Femur (tissue), 1 donor: Measurements from ENCODE around the gene TSPAN12.
A peak's percentile ranks its signal among the peaks of the same experiment; 100 is the strongest.

Experiments
- DNase-seq: peaks from one replicate; pipeline ENCODE4 v3.0.0-alpha.2; 2017

TSPAN12 gene

DNA sequence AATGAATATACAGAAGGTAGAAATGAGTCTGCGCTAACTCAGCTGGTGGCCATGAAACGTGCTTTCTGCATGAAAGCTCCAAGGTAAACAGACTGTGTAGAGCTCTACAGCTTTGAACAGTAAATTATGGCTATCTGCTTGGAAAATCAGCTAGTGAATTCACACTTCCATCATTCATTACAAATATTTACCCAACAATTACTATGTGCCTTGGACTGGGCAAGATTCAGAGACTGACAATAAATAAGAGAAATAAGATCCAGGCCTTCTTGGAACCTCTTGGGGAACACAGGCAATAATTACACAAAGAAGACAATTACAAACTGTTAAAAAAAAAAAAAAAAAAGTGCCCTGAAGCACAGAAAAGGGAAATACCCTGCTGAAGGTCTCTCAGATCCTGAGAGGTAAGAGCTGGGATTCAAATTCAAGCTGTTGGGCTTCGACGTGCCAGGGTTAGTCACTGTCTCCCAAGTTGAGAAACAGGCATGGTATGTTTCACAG is 15.8 kb downstream of the TSPAN12 start:
- DNase-seq, result no peak

DNA sequence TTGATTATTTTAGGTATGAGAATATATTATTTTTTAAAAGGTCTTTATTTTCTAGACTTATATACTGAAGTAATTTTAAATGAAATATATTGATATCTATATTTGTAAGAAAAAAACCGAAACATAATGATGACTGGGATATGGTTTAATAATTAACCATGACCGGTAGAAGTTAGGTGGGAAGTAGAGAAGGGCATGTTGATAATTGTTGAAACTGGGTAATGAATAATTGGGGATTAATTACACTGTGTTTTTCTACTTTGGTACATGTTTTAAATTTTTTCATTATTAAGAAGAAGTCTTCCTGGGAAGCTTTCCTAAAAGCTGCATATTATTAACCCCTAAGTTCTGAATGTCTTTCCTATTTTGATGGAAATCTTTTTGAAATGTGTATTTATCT is 16.3 kb downstream of the TSPAN12 start:
- DNase-seq, result no peak

DNA sequence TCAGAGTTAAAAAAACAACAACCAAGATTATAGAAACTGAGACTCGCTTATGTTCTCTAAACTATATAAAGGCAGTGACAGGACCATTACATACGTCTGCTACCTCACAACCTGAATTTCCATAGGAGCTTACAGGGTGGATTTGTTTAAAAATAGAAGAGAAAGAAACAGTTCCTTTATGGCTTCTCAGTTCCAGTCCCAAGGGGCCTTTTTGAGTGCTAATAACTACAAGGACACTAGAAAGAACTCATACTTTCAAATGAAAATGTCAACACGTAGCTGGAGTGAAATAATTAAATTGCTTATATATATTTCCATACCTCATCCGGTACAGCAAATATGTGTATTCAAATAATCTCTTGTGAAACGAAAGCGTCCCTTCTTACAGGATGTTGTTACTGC is 19.7 kb downstream of the TSPAN12 start:
- DNase-seq, result no peak

DNA sequence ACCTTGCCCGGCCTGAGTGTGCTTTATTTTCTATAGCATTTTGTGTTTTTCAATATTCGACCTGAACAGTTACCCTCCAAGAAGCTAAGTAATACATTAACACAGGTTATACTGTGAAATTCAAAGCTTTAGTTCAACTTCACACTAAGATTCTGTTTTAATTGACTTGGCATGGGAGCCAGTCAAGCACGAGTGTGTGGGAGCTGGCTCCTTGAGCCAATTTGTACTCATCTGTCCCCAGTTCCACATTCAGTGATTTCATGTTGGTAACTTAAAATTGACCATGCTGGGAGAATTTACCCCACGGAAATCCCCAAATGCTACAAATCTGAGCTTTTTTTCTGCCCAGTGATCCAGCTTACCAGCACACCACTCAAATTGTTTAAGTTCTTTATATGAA is 20.3 kb downstream of the TSPAN12 start:
- no peak for DNase-seq

DNA sequence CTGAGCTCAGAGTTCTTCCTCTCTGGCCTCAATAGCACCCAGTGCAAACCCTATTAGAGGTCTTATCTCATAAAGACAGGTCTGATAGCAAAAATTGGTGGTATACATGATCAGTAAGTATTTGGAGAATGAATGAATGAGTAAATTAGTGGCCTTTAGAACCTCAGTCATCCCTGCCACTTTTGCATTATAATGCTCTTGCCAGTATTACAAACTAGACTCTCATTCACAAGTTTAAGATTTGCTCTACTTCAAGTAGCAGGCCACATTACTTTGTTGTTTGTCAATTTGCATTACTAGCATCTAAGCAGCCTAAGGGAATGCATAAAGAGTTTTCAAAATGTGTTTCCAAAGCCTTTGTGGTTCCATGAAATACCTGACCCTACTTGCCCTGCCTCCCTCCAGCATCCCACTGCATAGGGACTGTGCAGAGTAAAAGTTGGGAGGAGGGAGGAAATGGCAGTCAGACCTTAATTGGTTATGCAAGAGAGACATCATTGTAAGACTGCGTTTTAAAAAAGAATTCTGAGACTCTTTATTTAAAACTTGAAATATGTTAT is 21.3 kb downstream of the TSPAN12 start:
- no peak for DNase-seq

DNA sequence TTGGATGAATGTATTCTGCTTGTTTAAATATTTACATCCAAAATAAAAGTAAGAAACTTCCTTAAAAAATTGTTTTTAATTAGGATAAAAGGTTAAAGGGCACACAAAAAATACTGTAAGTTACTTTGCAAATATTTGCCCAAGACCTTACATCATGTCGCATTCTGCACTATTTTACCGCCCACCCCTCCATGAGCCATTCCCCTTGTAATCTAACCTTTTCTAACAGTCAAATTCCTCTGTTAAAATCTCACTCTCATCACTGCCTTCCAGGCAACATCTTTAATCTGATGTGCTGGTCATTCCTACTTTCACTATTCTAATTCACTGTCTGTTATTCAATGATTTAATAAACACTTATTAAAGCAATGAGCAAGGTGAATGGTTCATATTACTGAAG is 23.2 kb downstream of the TSPAN12 start:
- no peak for DNase-seq

DNA sequence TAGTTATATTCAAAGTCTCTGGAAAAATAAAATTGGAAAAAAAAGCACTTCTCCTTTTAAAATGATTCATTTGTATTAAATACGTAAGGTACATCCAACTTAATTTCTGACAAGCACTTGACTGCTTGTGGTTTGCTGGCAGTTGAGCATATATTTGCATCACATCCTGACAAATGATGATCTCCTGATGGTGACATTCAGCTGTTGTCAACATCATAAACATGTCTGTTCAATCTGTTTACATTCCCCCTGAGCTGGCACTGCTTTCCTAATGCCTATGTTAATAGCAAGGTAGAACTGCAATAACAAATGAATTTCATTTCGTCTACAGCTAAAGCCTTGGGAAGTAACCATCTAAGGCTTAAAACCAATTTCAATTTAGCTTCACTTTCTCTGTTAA is 24.4 kb downstream of the TSPAN12 start:
- DNase-seq, result no peak

DNA sequence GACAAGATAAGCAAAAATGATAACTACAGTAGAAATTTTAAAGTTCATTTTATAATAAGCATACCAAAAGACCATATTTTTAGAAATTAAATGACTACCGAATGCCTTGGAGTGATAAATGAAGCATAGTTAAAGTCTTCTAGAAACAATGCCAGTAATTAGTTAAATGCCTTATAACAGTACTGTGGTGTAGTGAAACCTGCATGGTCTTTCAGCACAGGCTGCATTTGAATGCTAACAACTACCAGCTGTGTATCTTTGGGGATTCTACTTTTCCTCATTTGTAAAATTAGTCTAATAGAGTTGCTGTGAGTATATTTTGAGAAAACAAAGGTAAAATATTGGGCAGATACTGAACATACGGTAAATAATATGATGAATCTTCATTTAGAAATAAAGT is 25.1 kb downstream of the TSPAN12 start:
- DNase-seq, result no peak

DNA sequence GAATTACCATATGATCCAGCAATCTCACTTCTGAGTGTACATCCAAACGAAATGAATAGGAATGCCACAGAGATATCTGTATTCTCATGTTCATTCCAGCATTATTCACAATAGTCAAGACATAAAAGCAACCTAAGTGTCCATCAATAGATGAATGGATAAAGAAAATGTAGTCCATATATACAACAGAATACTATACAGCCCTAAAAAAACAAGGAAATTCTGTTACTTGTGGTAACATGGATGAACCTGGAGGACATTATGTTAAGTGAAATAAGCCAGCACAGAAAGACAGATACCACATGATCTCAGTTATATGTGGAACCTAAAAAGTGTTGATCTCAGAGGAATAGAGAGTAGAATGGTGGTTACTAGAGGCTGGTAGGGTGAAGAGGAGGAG is 26.7 kb downstream of the TSPAN12 start:
- DNase-seq, result no peak

DNA sequence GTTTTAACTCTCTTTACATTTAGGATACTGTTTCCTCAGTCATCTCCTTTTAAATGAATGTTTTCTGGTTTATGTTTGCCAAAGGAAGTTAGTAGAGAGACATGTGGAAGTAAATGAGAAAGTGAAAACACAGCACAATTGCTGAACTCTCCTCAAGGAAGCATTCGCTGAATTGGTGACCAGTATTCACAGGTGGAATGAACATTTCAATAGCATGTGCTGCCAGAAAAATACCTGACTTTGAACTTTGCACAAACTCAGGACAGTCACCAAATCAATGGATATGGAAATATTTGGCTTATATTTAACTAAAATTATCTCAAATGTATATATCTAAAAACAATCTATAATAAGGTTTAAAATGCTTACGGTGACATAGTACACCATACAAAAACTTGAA is 28.5 kb downstream of the TSPAN12 start:
- DNase-seq, result no peak

DNA sequence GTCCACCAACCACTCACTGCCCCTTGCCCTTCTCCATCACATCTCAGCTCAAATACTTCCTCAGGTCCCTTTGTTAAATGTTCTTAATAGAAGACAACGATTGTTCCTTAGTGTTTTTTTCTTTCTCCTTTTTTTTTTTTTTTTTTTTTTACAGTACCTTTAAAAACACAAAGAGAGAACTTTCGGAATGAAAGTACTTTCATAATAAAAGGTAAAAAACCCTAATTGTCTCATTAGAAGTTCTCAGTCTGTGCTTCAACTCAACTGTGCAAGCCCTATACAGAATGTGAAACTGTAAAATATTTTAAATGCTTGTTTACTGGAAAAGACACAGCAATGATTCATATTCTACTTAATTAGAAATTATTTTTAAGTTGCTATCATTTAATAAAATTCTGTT is 29.4 kb downstream of the TSPAN12 start:
- no peak for DNase-seq

DNA sequence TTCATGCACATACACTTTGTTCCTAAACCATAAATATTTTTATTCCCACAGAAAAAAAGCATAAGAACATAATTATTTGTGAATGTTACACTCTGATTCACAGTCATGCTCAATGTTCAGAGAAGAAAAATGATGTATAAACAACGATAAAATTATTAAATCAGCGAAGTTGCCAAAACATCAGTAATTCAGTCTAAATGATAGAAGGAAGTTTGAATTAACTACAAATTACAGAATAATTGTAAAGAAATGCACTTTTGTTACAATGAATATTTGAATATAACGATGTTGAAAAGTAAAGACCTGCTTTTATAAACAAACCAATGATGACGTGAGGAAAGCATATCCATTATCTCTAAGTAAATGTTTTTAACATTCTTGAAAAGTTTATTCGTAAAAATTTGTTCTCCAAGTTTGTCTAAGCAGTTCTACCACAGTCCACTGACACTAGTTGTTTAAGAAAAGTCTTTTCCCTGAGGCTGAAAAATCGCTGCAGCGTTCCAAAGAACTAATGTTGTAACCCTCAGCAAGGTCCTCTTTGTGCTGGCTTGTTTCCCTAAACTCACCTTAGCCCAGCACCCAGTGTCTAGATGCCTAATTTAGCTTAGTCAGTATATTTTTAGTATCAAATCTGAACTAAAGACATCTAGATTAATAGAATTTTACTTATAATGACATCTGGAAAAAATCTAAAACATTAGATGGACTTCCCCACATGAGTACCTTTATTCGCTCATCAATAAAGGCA is 30.4 kb downstream of the TSPAN12 start:
- DNase-seq, result no peak

DNA sequence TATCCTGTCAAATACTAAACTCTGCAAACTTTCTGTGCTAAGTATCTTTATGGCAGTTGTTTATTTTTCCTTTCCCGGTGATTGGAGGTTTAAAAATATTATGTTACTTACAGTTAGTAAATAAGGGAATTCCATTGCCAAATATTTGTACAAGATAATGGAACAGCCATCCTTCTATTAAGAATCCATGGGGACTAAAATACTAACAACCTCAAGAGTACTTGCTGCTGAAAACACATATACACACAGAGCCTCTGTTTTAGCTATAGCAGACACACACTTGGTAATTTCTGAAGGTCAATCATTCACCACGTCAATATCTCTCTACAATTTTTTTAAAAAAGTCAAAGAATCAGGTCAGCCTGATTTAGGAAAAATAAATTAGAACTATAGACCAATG is 32.4 kb downstream of the TSPAN12 start:
- DNase-seq, result no peak

DNA sequence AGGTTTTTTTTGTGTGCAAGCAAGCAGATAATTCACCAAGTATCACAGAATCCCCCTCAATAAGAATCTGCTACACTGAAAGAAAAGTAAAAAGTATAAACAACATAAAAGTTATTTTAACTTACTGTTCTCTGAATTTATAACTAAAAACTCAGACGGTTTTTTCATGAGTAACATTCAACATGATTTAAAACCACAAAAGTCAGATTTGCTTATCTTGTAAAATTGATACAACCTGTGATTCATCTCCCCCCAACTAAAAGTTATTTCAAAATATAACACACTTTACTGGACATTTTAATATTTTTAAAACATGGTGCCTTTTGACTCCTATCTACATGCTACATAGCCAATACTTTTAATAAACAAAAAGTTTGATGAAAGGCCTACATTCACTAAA is 32.8 kb downstream of the TSPAN12 start:
- DNase-seq, result no peak

DNA sequence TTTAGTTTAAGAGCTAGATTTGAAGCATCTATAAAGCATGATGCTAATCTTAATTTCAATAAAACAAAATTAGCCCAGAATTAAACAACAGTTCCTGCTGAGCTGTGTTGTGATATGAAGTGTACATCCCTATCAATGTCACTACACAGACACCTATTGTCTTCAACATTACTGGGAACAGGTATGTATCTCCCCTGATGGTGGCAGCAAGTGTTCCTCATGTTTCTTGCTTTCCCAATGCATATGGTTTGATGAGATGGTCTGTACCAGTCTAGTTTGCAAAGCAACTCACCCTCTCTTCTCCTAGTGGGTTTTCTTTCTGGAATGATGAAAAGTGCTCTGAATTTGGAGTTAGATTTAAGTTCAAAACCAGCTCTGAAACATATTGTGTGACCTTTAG is 38.1 kb downstream of the TSPAN12 start:
- DNase-seq, result no peak

DNA sequence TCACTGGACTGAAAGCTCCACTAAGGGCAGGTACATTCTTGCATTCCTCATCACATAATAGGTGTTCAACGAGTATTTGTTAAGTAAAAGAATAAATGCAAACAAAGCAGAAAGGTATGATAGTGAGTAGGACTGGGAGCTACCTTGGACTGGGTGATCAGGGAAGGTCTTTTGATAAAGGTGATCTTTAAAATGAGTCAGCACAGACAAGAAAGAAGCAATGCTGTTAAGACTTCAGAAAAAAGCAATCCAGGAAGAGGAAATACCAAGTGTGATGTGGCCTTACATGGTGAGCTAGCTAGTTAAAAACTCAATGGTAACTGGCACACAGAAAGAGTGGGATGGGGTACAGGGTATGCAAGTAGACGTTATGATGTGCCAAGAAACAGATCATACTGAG is 40.1 kb downstream of the TSPAN12 start:
- no peak for DNase-seq

DNA sequence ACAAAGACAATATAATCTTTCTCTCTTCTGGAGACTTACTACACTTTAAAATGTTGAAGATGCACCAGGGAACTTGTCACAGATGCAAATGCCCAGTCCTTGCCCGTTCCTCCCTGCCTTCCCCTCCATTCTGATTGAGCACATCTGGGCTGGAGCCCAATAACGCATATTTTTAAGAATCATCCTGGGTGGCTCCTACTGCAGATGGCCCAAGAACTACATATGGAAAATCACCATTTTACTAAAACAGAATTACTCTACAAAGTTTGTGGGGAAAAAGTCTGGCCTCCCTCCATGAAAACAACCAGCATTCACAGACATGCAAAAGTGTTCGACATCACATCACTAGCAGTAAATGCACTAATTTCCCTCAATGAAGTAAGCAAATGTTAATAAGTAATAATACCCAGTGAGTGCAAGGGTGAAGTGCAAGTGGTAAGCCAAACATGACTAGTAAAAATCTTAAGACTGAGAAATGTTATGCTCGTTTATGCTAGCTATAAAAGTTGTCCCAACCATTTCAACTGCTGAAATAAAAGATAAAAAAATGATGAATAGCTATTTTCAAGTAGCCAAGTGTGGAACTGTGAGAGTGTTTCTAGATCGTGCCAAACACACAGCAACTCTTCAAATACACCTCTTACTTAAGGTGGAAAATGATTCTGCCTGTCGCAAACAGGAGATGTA is 43.5 kb downstream of the TSPAN12 start:
- no peak for DNase-seq

DNA sequence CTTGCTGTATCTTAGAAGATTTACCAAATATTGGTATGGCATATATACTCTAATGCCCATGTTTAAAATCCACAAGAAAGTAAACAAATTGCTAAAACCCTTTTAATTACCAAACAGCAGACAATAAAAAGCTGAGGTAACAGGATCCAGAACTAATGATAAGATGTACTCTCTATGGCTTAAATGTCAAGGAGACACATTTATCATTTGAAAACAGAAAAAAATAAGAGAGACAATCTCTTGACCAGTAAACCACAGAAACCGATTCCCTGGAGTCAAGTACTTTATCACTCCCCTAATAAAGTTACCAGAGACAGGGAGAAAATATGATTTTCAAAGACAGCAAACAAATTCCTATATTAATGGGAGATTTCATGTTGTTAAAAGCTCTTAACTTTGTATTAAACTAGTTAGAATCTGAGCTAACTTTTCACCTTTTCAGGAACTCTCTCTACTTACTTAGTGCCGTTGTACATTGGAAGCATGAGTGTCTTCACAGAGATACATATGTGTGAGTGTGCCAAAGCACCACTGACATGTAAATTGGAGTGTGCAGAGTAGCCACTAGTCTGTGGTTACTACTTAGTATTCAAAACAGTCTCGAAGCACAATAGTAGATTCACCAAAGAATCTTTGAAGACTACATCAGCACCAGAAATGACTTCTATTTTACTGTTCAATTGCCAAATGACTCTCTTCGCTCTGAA is 44.2 kb downstream of the TSPAN12 start:
- DNase-seq, result no peak

DNA sequence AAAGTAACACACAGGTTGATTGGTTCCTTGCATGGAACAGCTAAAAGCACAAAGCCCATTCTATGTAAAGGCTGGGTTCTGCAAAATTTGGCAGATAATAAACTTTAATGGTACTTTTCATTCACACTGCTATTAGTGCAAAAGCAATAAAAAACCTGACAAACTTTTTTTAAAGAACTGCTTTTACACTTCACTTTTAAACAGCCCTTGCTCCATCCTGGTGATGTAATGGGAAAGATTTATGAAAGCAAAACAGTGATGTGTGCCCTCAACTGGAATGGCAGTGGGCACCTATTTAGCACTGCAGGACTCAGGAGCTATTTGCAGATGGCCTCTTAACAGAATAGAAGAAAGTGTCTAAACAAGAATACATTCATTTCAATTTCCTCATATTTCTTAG is 44.9 kb downstream of the TSPAN12 start:
- DNase-seq, result no peak

DNA sequence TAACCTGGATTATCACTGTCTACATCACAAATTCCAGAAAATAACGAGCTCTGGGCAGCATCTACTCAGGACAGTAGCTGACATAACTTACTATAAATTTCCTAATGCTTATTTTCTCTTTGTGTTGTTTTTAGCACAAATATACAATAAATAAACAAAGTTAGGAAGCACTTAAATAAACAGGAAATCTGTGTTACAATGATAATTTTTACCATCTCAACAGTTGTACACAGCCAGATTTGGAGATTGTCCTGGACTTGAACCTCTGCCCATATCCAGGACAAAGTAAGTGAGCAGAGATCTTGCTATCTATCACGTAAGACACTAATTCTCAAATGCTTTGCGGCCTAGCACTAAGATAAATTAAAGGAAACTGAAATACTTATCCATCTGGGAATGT is 48.7 kb downstream of the TSPAN12 start:
- no peak for DNase-seq

DNA sequence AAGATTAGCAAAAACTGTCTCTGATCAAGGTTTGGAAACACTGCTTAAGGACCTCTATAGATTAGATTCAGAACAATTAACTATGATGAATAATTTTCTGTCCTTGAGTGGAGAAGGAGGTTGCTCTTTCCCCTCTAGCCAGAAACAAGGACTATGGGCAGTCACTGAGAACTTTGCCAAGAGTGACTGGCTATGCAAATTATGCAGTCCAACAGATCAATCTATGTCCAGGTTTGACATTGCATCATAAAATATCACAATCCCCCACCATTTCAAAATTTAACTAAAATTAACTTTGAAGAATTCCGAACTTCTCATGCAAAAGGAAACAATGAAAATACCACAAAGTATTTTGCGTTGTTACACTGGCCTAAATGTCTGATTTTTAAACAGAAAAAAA is 50.6 kb downstream of the TSPAN12 start:
- DNase-seq, result no peak

DNA sequence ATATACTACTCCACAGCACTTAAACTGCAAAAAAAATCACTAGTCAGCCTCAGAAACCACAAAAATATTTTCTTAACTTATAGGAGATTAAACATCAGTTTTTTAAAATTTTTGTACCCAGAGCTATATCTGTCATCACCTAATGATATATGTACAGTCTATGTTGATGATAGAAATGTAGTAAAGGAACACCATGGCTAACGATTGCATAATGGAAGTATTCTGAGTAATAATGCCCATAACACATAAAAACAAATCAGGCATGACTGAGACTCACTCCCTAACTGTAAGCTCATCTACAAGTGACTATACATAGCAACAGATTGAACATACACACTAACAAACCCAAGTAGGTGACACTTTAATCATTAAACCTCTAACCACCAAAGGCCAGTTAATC is 51.3 kb downstream of the TSPAN12 start:
- no peak for DNase-seq

DNA sequence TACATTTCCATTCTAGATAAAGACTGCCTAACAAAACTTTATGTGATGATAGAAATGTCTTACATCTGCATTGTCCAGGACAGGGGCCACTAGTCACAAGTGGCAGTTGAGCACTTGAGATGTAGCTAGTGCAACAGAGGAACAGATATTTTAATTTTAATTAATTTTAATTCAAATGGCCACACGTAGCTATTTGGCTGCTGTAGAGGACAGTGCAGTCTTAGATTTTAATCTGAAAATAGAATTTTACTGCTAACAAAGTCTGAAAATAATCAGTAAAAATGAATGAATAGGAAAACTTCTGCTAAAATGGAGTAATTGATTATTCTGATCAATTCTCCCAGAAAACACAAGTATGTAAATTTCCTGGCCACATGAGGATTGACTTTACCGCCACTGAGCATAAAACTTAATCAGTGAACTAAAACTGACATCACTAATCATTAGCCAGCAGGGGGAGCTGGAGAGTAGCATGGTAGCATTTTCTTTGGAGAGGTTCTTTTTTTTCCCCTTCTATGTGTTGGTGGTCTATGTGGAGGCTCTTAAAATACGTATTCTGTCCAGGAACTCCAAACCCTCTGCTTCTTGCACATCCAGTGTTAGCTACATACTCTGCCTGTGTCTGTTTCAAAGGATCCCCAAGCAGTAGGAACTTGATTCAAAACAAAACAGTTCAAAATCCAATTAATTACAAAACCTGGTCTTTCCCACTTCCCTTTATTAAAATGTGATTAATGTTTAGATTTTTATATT is 52.1 kb downstream of the TSPAN12 start:
- peak; percentile 55 for DNase-seq
